GM19372 (cell line): ENCODE results near the gene EHD4.

Source experiments
- ATAC-seq: cut with Tn5 transposase; IDR thresholded peaks from one replicate; pipeline ENCODE4 v1.9.1; 2021; ENCODE audit warnings: mild to moderate bottlenecking, low read depth, moderate library complexity; ENCODE audit not compliant: unreplicated experiment

The EHD4 gene

DNA sequence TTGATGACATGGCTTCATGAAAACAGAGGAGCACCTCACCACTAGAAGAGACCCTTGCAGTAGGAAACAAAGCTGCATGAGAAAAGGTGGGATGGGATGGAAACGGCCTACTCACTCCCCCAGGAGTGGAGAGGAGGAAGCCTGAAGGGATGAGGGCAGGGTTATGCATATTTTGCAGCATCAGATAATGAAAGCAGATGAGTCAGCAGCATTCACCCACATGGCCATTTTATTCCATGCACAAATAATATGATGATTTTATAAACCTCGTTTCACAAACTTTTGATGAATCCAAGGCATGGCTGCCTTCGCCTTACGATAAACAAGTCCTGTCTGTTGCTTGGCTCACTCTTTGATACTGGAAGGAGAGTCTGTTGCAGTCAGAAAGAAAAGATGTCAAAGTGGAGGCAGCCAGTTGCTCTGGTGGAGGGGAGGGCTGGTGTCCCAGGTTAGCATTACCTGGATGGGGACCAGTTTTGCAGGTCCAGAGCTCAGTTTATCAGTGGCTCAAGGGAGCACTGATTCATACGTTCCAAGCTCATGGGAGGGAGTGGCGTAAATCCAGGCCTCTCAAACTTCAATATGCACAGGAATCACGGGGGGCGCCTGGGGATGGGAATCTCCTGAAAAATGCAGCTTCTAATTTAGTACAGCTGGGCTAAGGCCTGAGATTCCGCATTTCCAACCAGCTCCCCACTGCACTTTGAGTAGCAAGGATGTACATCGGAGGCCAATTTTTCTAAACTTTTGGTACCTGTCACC is 9.2 kb upstream of the EHD4 start:
- ATAC-seq = no peak

DNA sequence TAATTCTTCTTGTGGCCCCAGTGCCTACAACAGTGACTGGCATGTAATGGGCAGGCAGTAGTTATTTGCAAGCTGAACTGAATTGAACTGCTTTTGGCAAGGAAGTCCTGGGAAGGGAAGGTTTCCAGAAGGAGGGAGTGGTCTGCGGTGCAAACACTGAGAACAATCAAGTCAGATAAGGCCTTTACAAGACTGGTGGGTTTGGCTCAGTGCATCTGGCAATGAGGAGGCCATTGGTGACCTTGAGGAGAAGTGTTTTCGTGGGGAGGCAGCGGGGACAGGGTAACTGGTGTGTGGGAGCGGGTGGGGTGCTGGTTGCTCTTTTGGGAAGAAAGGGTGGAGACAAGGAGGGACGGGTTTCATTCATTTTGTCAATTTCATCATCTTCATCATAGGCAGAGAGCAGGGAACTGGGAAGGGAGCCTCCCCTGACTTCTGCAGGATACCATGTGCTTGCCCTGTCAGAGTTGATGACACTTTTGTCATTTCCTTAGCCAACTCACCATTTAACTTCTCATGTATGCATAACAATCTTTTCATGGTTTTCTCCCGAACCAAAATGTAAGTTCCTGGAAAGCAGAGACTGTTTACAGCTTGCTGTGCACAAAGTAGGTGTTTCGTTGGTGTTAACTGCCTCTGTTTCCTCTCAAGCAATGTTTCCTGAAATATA is 8.4 kb upstream of the EHD4 start:
- no peak for ATAC-seq

DNA sequence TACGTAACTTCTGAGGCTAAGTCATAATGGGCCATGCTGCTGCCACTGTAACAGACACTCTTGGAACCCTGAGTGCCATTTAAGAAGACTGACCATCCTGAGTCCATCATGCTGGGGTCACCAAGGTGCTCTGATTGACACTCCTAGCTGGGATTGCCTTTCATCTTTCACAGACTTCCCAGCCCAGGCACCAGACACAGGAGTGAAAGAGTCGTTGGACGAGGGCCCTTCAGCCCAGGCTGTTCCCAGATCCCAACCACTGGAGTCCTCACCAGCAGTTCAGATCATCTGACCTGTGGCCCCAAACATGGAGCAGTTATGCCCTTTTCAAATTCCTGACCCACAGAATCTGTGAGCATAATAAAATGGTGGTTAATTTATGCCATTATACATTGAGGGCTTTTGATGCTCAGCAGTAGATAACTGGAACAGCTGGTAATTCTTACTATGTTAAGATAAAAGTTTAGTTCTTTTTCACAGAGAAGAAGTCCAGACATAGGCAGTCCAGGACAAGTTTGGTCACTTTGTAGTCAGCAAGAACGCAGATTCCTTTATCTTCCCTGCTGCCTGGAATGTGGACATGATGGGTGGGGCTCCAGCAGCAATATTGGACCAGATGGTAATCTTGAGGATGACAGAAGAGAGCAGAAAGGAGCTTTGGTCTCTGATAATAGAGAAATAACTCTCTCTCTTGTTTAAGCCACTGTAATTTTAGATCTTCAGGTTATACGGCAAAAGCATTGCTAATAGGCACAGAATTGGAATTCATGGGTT is 7.3 kb upstream of the EHD4 start:
- no peak for ATAC-seq

DNA sequence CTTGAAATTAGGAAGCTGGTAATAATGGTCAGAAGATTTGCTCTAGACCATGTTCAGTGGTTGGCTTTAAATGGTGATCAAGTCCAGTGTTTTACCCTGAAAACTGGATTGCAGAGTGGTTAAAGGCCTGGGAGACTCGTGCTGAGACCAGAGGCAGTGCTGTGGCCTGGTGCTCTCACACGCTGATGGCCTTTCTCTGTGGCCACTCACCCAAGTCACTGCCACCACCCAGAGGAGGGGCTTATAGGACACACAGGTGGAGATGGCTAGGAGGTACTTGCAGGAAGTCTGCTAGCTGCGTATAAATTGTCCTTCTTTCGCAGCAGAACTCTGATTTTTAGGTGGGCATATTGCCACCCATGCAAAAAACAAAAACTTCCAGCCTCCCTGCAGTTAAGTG is 6.2 kb upstream of the EHD4 start:
- ATAC-seq = no peak

DNA sequence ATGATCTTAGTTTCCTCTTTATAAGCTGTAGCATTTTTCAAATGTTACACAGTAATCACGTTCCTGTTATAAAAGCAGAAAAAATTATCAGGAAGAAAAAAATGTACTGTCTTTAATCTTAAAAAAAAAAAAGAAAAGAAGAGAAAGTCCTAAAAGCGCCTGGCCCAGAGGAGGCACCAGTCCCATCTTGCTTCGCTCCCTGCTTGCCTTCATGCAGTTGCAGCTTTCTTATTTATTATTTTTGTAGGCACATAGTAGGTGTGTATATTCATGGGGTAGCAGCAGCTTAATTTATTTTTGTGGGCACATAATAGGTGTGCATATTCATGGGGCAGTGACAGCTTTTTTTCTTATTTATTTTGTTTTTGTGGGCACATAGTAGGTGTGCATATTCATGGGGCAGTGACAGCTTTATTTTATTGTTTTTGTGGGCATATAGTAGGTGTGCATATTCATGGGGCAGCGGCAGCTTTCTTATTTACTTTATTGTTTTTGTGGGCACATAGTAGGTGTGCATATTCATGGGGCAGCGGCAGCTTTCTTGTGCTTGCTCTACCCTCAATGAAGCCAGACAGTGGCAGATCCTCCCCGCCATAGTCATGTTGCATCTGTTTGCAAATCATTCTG is 5.5 kb upstream of the EHD4 start:
- ATAC-seq = no peak

DNA sequence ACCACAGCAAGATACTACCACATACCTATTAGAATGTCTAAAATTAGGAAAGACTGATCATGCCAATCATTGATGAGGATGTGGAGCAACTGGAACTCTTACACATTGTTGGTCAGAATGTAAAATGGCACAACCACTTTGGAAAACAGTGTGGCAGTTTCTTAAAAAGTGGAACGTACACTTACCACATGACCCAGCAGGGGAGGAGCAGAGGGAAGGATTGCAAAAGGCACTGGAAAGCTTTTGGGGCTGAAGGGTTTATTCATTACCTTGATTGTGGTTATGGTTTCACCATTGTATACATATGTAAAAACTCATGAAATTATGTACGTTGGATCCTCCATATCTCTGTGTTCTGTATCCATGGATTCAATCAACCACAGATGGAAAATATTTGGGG is 3.3 kb upstream of the EHD4 start:
- no peak for ATAC-seq

DNA sequence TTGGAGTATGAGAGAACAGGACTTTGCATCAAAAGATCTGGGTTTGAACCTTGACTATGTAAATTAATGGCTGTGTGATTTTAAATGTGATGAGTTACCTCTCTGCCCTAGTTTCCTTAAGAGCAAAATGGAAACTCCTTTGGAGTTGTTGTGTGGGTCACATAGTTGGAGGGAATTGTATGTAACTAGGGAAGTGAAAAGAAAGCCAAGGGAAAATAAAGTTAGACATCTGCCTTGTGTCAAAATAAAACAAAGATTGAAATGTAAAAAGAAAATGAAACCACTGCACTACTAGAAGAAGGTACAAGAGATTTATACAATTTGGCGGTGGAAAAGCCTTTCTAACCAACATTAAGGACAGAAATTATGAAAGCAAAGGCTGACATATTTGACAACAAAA is 1.7 kb upstream of the EHD4 start:
- ATAC-seq = no peak

DNA sequence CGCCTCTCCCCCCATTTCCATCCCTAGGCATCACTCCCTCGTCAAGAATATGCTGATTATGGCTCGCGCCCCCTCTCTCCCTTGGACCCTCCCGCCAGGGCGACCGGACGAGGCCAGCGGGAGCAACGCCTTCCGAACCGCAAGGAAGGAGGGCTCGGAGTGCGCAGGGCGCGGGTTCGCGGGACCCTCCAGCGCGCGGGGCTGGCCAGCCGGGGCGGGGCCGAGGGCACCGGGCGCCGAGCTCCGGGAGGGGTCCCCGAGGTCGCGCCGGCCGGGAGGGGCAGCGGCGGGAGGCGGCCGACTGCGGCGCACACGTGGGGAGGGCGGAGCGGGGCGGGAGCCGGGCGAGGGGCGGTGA is 483 bp downstream of the EHD4 start:
- peak; percentile 22 for ATAC-seq

DNA sequence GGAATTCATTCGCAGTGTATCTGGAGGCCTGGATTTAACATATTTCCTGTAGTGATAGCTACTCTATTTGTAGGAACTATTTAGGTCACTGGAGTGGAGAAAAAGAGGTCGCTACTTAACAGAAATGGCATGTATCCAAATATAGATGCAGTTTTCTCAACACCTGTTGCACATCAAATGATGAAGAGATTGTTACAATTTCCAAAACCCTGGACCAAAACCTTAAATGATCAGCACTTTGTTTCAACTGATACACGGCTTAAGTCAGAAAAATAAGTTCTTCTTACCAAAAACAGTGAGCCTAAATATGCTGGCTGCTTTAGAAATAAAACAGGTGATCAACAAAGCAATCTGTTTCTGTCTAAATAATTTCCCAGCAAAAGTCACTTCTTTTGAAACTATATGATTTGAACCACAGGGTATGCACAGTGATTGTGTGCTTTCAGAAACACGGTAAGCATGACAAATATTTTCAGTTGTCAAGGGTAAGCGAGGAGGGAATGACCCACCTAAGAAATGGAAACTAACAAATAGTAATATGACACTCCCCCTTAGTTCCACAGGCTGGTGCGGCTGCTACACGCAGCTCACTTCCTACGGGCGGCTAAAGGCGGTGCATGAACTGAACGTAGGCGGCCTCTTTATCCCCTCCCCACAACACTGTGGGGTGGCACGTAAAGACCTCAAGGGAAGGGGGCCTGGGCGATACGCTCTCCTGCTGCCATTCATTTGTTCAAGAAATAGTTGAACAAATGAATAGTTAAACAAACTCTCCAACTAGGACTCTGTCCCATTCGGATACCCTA is 1.1 kb downstream of the EHD4 start:
- ATAC-seq = peak; percentile 40

DNA sequence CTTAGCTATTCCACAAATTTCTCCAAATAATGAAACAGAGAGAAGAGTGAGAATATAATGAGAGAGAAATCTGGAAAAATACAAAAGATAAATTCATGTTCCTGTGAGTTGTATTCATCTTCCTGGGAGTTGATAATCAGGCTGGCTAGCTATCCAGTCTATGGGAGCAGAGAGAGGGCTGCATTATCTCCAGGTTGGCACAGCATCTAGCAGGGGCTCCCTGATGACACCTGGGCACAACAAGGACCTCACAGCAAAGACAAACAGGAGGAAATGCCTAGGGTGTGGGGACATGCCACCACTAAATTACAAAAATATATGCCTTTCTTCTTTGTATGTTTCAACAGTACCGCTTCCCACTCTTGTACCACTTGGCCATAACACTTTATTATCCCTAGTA is 1.9 kb downstream of the EHD4 start:
- no peak for ATAC-seq

DNA sequence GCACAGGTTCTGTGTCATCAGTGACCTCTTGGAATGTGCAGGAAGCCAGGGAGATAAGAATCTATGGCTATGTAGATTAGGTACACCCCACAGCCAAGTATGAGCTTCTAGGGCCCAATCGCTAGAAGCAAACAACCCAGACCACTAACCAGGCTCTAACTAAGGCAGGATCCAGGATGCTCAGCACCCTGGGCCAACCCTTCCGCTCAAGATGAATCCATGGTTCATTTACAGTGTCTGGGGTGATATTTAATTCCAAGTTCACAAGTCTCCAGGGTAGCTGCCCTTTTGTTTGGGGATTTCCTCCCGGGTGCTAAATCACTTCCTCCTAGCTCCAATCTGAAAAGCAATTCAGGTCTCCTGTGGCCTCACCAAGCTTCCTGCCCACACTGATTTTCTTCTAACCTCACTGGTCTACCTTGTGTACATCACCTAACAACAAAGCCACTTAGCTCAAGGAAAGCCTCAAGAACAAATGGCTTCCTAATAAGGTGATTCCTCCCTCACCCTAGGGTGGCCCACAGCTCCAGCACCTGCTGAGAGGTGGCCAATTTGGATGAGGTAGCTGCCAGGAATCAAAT is 2.4 kb downstream of the EHD4 start:
- ATAC-seq = no peak

DNA sequence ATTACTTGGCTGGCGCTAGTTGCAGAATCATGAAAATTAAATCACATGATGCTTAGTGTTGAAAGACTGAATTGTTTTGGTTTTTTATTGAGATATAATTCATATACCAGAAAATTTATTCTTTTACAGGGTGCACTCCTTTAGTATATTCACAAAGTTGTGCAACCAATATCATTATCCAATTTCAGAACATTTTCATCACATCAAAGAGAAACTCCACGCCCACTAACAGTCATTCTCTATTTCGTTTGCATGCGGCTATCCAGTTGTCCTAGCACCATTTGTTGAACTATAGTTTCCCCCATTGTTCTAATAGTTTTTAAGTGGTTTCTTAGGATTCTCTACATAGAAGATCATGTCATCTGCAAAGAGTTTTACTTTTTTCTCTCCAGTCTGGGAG is 3.7 kb downstream of the EHD4 start:
- no peak for ATAC-seq

DNA sequence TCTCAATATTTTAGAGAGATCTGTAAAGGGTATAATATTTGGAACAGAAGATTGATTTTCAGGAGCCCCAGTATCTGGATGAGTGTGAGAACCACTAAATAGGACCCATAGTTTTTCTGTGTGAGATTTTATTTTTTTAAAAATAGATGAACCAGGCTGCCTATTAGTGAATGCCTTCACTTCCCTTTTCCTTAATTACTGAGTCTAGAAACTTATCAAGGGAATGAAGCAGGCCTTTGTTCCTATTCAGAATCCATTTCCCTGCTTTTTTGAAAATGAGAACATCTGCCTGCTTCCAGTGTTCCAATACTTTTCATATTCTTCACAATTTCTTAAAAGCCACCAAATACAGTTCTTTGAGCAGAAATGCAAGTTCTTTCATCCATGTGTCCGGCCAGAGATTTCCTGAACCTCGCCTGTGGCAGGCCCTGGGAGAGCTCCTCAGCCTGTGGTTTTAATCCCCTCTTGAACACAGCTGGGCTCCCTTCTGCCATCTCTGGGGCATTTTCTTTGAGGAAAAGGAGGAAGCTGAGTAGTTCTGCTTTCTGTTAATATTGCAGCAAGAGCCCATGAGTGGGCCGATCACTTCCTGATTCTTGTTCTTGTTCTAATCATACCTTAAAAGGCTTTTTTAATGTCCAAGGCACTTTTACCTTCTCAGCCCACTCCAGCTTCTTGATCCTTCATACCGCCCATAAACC is 4.7 kb downstream of the EHD4 start:
- ATAC-seq = no peak

DNA sequence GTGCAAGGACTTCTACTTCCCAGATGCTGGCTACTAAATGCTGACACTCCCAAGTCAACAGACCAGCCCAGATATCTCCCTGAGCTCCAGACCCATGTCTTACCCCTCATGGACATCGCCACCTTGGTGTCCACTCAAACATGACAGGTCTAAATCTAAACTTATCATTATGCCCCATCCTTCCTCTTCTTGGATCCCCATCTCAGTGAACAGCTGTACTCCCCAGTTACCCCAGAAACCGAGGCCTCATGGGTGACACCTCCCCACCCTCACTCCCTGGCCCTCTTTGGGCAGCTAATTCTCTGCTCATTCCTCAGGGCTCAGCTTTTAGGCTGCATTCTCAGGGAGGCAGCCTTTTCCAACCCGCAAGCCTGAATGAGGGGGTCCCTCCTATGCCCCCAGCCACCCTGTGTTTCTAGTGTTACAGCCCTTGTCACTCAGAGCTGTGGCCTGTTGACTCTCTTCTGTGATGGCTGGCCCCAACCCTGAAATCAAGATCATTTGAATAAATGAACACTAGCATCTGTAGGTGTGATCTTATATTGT is 5.4 kb downstream of the EHD4 start:
- ATAC-seq = no peak

DNA sequence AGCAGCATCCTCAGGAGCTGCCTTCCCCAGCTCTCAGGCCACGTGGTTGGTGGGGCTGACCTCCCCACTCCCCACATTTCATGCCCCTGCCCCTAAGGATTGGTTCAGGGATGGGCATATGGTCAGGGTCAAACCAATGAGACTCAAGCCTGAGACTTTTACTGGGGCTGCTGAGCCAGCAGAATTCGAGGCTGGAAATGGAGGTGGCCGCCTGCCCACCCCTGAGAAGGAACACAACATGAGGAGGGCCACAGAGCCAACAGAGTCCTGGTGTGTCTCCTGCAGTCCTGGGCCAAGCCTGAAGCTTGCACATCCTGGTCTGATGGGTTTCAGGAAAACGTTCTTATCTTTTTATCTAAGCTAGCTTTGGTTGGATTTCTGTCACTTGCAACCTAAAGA is 5.9 kb downstream of the EHD4 start:
- ATAC-seq = no peak

DNA sequence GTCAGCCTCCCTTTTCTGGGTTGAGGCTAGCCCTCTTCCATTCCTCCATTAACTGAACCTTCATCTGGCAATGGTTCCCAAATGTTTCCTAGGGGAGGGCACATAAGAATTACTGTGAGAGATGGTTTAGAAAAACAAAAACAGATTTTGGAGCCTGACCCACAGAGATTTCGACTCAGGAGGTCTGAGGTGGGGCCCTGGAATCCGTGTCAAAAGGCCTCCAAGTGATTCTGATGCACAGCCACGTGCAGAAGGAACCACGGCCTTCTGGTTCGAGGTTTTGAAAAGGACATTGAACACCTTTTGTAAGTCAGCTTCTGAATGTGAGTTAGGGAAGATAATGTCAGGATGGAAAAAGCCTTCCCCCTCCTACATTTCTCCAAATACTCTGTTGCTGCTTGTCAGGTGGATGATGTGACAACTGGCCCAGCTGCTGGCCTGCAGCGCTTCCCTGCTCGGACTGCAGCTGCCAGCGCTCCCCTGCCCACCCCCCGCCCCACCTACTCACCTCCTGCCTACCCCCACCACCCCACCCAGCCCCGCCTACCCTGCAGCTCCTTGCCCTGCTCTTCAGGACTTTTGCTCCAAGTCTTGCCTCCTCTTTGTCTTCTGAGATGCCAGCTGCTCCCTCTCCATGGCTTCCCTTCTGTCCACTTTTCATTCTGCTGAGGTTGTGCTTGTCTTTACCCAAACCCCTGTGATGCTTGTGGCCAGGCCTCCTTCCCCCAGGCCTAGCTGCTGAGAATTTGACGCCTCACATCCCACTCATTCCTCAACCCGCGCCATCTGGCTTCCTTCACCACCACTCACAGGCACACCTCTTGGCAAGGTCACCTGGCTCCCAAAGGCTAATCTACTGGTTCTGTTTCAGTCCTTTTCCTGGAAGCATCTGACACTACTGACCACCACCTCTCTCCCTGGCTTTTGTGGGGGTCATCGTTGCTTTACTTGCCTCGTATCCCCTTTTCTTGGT is 6.6 kb downstream of the EHD4 start:
- ATAC-seq = no peak

DNA sequence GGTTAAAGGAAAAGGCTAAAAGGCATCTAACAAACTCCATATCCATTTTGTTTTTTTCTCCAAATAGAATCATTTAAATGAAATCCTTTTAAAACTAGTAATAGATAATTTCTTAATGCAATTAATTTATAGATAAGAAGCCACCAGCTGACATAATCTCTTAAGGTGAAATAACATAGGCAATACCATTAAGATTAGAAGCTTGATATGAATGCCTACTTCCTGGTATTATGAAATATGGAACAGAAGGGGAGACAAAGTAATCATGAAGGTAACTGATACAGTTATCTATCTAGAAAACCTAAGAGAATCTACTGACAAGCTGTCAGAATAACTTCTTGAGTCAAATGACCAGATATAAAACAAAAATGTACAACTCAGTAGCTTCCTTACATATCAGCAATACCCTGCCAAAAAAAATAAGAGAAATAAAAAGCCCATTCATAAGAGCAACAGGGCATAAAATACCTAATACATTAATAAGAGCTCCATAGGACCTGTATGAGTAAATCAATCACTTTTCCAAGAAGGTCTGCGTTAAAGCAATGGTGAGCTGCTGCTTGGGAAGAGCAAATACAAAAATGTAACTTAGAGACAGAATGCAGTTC is 10.7 kb downstream of the EHD4 start:
- ATAC-seq = no peak
